ENCODE data around the gene OXT. TPM values are rescaled to one million over a fixed set of nuclear protein-coding genes. Genes with fewer than 3 reads are reported as not detected.

The OXT gene
- total and polyA plus RNA-seq, 2 of the 8 experiments (the other 6 are each of a cell fraction or from before 2014, with no cell fraction given), result not detected

- no peak for TF ChIP-seq CHD7 (IDR thresholded peaks at IDR 0.05; ENCODE audit: insufficient replicate concordance, low read length)
- no peak for TF ChIP-seq MAX (IDR thresholded peaks at IDR 0.05)
- no peak for TF ChIP-seq POU5F1 (IDR thresholded peaks at IDR 0.05; ENCODE audit: low read depth, low read length)
- TF ChIP-seq RNF2 (IDR thresholded peaks at IDR 0.05; ENCODE audit: borderline replicate concordance, low read depth, low read length, missing control alignments, poor library complexity, severe bottlenecking), result no peak
- TF ChIP-seq TBP (IDR thresholded peaks at IDR 0.05; ENCODE audit: low read depth, low read length), result no peak
- TF ChIP-seq SRF (IDR thresholded peaks at IDR 0.05; ENCODE audit: low read depth, low read length), result no peak
- no peak for TF ChIP-seq SIRT6 (IDR thresholded peaks at IDR 0.05; ENCODE audit: low read length)
- no peak for TF ChIP-seq MAFK (IDR thresholded peaks at IDR 0.05; ENCODE audit: low read depth, low read length)
- TF ChIP-seq CHD1 (IDR thresholded peaks at IDR 0.05; ENCODE audit: low read depth, low read length), result no peak
Observed at GRCh38 chr20:3105256-3106137, 34.1 kb downstream of the OXT start (continued).

All from H1 (cell line).